ENCODE measurements around the gene ANXA4.

- TF ChIP-seq CBX2 (IDR thresholded peaks at IDR 0.05; ENCODE audit: borderline replicate concordance, low read depth) (no peak), USF2 (IDR thresholded peaks at IDR 0.05) (no peak), MYC (IDR thresholded peaks at IDR 0.05; ENCODE audit: borderline replicate concordance, low read length) (no peak), RCOR1 (IDR thresholded peaks at IDR 0.05; ENCODE audit: low read depth, low read length) (no peak), POLR2AphosphoS2 (conservative IDR thresholded peaks at IDR 0.05; ENCODE audit: low read length) (no peak), KDM1A (IDR thresholded peaks at IDR 0.05; ENCODE audit: low read depth) (no peak)
Measured at GRCh38 chr2:69779258-69780001, 37.5 kb downstream of the ANXA4 start.

Data from A549 (cell line).